ENCODE data around the gene CRYGC.
"Not testable (repeated sequence)": the region's sequence is repeated elsewhere in the genome, so short reads cannot be mapped to it uniquely, and the experiment has no call there.

CRYGC gene

GRCh38 chr2:208135794-208136715 is 6.4 kb upstream of the CRYGC start:
- no peak for DNase-seq

- no peak for DNase-seq
Observed at GRCh38 chr2:208134928-208135586, 5.4 kb upstream of the CRYGC start.

GRCh38 chr2:208130712-208131110 is 1.1 kb upstream of the CRYGC start:
- DNase-seq: no peak

- DNase-seq: no peak
Observed at GRCh38 chr2:208128136-208128535, 1.5 kb downstream of the CRYGC start.

- DNase-seq: no peak
Observed at GRCh38 chr2:208127090-208127489, 2.5 kb downstream of the CRYGC start.

- DNase-seq: no peak
Observed at GRCh38 chr2:208125251-208125650, 4.4 kb downstream of the CRYGC start.

GRCh38 chr2:208124013-208124715 is 5.5 kb downstream of the CRYGC start, which contains the start of gene CRYGD:
TSS of gene CRYGD (minus strand) at chr2:208124524. CDS start at chr2:208124473, 51 bp downstream.
- DNase-seq: not testable (repeated sequence)

GRCh38 chr2:208122248-208122647 is 7.4 kb downstream of the CRYGC start:
- DNase-seq: no peak

- no peak for DNase-seq
Observed at GRCh38 chr2:208118918-208119317, 10.7 kb downstream of the CRYGC start.

- not testable (repeated sequence) for DNase-seq
Observed at GRCh38 chr2:208117390-208117789, 12.2 kb downstream of the CRYGC start.

- no peak for DNase-seq
Observed at GRCh38 chr2:208112969-208113368, 16.7 kb downstream of the CRYGC start.

- not testable (repeated sequence) for DNase-seq
Observed at GRCh38 chr2:208112273-208112745, 17.3 kb downstream of the CRYGC start.

GRCh38 chr2:208103616-208104015 is 26.0 kb downstream of the CRYGC start:
- DNase-seq: no peak

- DNase-seq: no peak
Observed at GRCh38 chr2:208101716-208102631, 27.7 kb downstream of the CRYGC start.

- no peak for DNase-seq
Observed at GRCh38 chr2:208099682-208100470, 29.8 kb downstream of the CRYGC start.

GRCh38 chr2:208098701-208099100 is 30.9 kb downstream of the CRYGC start:
- not testable (repeated sequence) for DNase-seq

GRCh38 chr2:208098267-208098666 is 31.4 kb downstream of the CRYGC start:
- DNase-seq: no peak

GRCh38 chr2:208097801-208098200 is 31.8 kb downstream of the CRYGC start:
- DNase-seq: no peak

- no peak for DNase-seq
Observed at GRCh38 chr2:208097313-208097712, 32.3 kb downstream of the CRYGC start.

GRCh38 chr2:208096080-208096479 is 33.5 kb downstream of the CRYGC start:
- DNase-seq: no peak

GRCh38 chr2:208093128-208093527 is 36.5 kb downstream of the CRYGC start:
- DNase-seq: no peak

Measured in NCI-H1930 (cell line).